ENCODE measurements around the gene SLC6A3.

Gene SLC6A3

DNA sequence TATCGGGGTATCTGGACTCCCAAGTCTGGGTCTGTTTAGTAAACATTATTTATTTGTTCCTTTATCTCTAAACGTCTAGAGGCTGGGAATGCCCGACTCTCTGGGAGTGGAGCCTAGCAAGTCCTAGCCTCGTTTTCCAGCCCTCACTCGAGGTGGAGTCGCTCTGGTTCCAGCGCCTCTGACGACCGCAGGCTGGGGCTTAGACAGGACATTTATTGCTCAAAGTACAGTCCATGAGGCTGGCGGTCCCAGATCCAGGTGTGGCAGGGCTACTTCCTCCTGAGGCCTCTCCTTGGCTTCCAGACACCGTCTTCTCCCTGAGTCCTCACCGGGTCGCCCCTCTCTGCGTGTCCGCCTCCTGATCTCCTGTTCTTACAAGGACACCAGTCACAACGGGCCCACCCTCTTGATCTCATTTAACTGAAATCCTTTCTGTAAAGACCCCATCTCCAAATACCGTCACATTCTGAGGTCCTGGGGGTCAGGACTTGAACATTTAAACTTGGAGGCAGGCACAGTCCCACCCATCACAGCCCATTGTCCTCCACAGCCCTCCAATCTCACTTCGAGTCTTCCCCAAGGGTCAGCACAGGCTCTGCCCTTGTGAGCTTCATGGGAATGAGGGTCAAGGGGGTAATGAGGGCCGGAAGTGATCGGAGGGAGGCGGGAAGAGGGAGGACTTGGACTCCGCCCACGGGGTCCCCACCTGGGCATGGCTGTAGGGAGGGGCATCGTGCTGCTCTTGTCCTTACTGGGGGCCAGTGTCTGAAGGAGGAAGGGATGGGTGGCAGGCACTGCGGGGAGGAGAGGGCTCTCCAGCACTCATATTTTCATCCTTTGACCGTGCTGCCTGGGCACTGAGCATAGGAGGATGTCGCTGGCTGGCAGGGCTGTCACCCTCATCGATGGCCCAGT is 88.1 kb downstream of the SLC6A3 start:
- Mint-ChIP-seq H3K9me3 (no peaks in the 10 kb centered on the region), H3K36me3 (ENCODE audit: low read depth) (no peaks in the 10 kb centered on the region), H3K27ac (no peak overlapping the region), H3K4me1 (ENCODE audit: low read depth) (no peaks in the 10 kb centered on the region), H3K4me3 (no peak overlapping the region), H3K27me3 (peaks cover 32% of the 10 kb centered on the region)
- DNase-seq: no peak

DNA sequence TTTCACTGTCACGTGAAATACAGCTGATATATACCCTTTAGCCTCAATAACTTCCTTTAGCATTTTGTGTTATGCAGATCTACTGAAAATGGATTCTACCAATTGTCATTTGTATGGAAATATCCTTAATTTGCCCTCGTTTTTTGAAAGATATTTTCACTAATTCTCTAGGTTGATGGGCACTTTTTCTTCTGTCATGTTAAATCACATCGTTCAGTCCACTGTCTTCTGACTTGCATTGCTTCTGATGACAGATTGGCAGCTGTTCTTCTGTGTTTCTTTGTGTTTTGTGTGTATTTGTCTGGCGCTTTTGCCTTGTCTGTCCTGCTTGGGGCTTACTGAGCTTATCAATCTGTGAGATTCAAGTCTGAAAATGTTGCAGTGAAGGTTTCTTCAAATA is 90.7 kb downstream of the SLC6A3 start:
- Mint-ChIP-seq H3K4me3 (no peak overlapping the region), H3K27ac (no peak overlapping the region), H3K36me3 (ENCODE audit: low read depth) (no peaks in the 10 kb centered on the region), H3K27me3 (peaks cover 13% of the 10 kb centered on the region), H3K4me1 (ENCODE audit: low read depth) (no peaks in the 10 kb centered on the region), H3K9me3 (no peaks in the 10 kb centered on the region)
- DNase-seq: no peak

GRCh38 chr5:1352231-1353219 is 92.7 kb downstream of the SLC6A3 start:
- H3K4me1 Mint-ChIP-seq (ENCODE audit: low read depth): no peaks in the 10 kb centered on the region
- H3K27ac Mint-ChIP-seq: no peak overlapping the region
- peaks cover 5% of the 10 kb centered on the region for H3K27me3 Mint-ChIP-seq
- H3K36me3 Mint-ChIP-seq (ENCODE audit: low read depth): no peaks in the 10 kb centered on the region
- no peaks in the 10 kb centered on the region for H3K9me3 Mint-ChIP-seq
- no peak for DNase-seq
- H3K4me3 Mint-ChIP-seq: no peak overlapping the region

DNA sequence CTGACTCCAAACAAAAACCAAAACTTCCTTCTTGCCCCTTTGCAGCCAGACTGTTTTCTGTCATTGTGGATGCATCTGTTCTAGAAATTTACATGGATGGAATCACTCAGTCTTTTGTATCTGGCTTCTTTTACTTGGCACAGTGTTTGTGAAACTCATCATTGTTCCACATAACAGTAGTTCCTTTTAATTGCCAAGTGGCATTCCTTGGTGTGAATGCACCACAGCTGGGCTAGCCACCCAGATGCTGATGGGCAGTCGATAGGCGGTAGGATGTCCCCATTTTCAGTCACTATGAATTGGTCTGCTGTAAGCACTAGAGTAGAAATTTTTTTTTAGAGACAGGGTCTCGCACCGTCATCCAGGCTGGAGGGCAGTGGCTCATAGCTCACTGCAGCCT is 94.1 kb downstream of the SLC6A3 start:
- Mint-ChIP-seq H3K27me3 (no peaks in the 10 kb centered on the region), H3K4me3 (no peak overlapping the region), H3K36me3 (ENCODE audit: low read depth) (no peaks in the 10 kb centered on the region), H3K4me1 (ENCODE audit: low read depth) (peaks cover 2% of the 10 kb centered on the region), H3K27ac (no peak overlapping the region), H3K9me3 (no peaks in the 10 kb centered on the region)
- no peak for DNase-seq

- H3K36me3 Mint-ChIP-seq (ENCODE audit: low read depth): peaks cover 1% of the 10 kb centered on the region
- H3K4me3 Mint-ChIP-seq: no peak overlapping the region
- H3K27me3 Mint-ChIP-seq: no peaks in the 10 kb centered on the region
- DNase-seq: no peak
- no peaks in the 10 kb centered on the region for H3K9me3 Mint-ChIP-seq
- H3K27ac Mint-ChIP-seq: no peak overlapping the region
- peaks cover 8% of the 10 kb centered on the region for H3K4me1 Mint-ChIP-seq (ENCODE audit: low read depth)
Measured at GRCh38 chr5:1349246-1349645, 96.0 kb downstream of the SLC6A3 start.

GRCh38 chr5:1348986-1349245 is 96.3 kb downstream of the SLC6A3 start:
- Mint-ChIP-seq H3K36me3 (ENCODE audit: low read depth) (peaks cover 5% of the 10 kb centered on the region), H3K4me1 (ENCODE audit: low read depth) (peaks cover 11% of the 10 kb centered on the region), H3K4me3 (no peak overlapping the region), H3K27ac (no peak overlapping the region), H3K9me3 (no peaks in the 10 kb centered on the region), H3K27me3 (no peaks in the 10 kb centered on the region)
- DNase-seq: no peak

- no peak overlapping the region for H3K27ac Mint-ChIP-seq
- no peaks in the 10 kb centered on the region for H3K27me3 Mint-ChIP-seq
- no peak for DNase-seq
- no peaks in the 10 kb centered on the region for H3K9me3 Mint-ChIP-seq
- H3K36me3 Mint-ChIP-seq (ENCODE audit: low read depth): peaks cover 18% of the 10 kb centered on the region
- peaks cover 20% of the 10 kb centered on the region for H3K4me1 Mint-ChIP-seq (ENCODE audit: low read depth)
- H3K4me3 Mint-ChIP-seq: no peak overlapping the region
Measured at GRCh38 chr5:1347571-1347970, 97.7 kb downstream of the SLC6A3 start.

- H3K36me3 Mint-ChIP-seq (ENCODE audit: low read depth): peaks cover 25% of the 10 kb centered on the region
- H3K4me1 Mint-ChIP-seq (ENCODE audit: low read depth): peaks cover 24% of the 10 kb centered on the region
- peak overlapping the region; percentile 81 for H3K4me3 Mint-ChIP-seq
- H3K27ac Mint-ChIP-seq: peak overlapping the region; percentile 82
- H3K9me3 Mint-ChIP-seq: no peaks in the 10 kb centered on the region
- H3K27me3 Mint-ChIP-seq: no peaks in the 10 kb centered on the region
- no peak for DNase-seq
Measured at GRCh38 chr5:1346627-1347440, 98.4 kb downstream of the SLC6A3 start.

GRCh38 chr5:1345876-1346626 is 99.2 kb downstream of the SLC6A3 start:
- no peak for DNase-seq

DNA sequence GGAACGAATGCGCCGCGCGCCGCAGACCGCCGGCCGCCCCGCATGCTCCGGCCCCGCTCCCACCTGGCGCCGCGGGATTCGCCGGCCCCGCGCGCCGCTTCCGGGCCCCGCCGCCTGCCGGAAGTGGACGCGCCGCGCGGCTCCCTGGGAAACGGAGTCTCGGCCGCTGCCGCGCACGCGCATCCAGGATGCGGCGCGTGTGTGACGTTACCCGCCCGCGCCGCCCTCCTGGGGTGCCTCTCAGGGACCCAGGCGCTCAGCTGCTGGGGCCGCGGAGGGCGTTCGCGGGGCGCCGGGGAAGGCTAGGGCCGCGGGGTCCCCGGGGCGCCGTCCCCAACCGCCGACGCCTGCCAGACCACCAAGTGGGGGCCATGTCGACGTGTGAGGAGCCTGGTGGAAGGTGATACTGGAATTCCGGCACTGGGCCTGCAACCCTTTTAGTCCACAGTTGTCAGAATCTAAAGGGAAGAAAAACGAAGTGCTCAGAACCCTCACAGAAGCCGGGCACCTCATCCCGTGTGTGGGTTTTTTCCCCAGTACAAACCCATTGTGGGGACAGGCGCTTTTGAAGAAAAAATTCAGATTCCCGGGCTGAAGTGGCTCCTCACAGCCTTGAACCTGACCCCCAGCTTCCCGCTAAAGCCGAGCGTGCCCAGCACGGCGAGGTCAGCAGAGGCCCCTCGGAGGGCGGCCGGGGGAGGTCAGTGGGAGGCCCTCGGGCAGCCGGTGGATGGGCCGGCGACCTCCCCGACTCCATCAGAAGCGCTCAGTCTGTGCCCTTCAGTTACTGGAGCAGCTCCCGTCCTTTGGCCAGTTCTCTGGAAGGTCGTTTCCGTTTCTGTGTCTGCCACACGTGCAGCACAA is 100.0 kb downstream of the SLC6A3 start, which contains the start of gene CLPTM1L:
TSS of gene CLPTM1L (minus strand) at position 125 of the 864 bp plus-strand sequence. CDS start 258 bp downstream, outside the sequence.
- H3K36me3 Mint-ChIP-seq (ENCODE audit: low read depth): peaks cover 42% of the 10 kb centered on the region
- H3K27ac Mint-ChIP-seq: peak within 1 kb of the TSS; percentile 91
- peaks cover 33% of the 10 kb centered on the region for H3K4me1 Mint-ChIP-seq (ENCODE audit: low read depth)
- DNase-seq: peak; percentile 91
- no peaks in the 10 kb centered on the region for H3K27me3 Mint-ChIP-seq
- peak within 1 kb of the TSS; percentile 88 for H3K4me3 Mint-ChIP-seq
- no peaks in the 10 kb centered on the region for H3K9me3 Mint-ChIP-seq

More at GRCh38 chr5:1345876-1346626, 99.2 kb downstream of the SLC6A3 start:
- Mint-ChIP-seq H3K36me3 (ENCODE audit: low read depth) (peaks cover 33% of the 10 kb centered on the region), H3K4me1 (ENCODE audit: low read depth) (peaks cover 31% of the 10 kb centered on the region), H3K9me3 (no peaks in the 10 kb centered on the region), H3K27me3 (no peaks in the 10 kb centered on the region), H3K27ac (peak overlapping the region; percentile 82), H3K4me3 (peak overlapping the region; percentile 81)

DNA sequence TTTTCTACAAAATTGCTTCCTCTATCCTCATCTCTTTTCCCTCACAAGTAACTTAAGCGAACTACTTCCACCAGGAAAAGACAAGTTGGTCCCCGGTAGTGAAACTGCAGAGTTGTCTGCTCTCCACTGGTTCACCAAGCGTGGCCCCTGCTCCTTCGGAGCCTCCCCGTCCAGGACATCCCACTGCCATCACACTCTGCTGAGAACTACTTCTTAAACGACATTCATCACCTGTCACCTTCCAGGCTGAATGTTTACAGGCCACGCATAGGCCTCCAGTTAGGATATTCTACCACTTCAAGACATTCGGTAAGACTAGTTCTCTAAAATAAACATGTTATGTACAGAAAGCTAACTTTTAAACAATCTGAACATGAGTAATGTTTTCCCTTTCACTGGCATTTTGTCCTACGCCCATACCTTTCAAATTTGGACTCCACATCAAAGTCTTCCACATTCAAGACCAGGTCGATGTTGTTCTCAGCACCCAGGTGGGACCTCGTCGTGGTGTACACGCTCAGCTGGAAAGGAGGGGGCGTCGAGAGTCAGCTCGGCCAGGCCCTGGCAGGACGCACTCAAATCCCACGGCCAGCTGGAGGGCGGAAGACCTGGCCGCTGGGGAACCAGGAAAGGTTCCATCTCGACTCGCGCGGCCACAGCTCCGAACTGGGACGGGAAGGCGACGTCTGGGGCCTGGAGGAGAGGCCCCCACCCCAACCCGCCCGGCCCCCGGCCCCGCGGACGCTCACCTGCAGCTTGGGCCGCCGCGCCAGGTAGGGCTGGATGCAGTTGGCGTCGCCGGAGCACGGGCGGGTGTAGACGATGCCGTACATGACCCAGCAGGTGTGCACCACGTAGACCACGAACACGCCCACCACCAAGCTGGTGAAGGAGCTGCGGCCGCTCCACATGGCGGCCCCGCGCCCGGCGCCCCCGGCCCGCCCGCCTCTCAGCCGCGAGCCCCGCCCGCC is 101.0 kb downstream of the SLC6A3 start:
- Mint-ChIP-seq H3K4me3 (peak overlapping the region; percentile 88), H3K9me3 (no peaks in the 10 kb centered on the region), H3K36me3 (ENCODE audit: low read depth) (peaks cover 46% of the 10 kb centered on the region), H3K27ac (peak overlapping the region; percentile 91), H3K4me1 (ENCODE audit: low read depth) (peaks cover 36% of the 10 kb centered on the region), H3K27me3 (no peaks in the 10 kb centered on the region)
- no peak for DNase-seq

DNA sequence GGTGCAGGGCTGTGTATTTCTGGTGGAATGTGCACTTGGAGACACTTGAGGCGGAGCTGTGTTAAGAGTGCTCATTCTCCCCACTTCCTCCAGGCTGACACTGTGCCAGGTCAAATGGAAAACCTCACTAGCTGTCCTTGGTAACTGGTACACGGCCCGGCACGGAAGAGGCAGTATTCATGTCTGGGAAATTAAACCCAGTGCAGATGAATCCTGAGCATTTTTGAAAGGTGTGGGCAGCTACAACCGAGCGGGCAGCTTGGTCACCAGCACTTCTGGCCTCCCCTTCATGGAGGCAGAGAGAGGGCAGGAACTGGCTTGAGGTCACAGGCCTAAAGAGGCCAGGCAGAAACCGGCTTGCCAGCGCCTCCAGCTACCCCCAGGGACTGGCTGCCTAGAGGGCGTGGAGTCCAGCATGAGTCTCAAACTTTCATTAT is 101.9 kb downstream of the SLC6A3 start:
- Mint-ChIP-seq H3K4me1 (ENCODE audit: low read depth) (peaks cover 36% of the 10 kb centered on the region), H3K36me3 (ENCODE audit: low read depth) (peaks cover 52% of the 10 kb centered on the region), H3K27ac (peak overlapping the region; percentile 73), H3K4me3 (peak overlapping the region; percentile 88), H3K9me3 (no peaks in the 10 kb centered on the region), H3K27me3 (no peaks in the 10 kb centered on the region)
- no peak for DNase-seq
